ENCODE measurements around the gene GSDMA.

GSDMA gene

GRCh38 chr17:39980351-39981206 lies 17.8 kb downstream of the GSDMA start, which contains the start of gene PSMD3 (continued):
- TF ChIP-seq ZNF664 (tag by site-specific recombination; IDR thresholded peaks at IDR 0.05) (peak; percentile 97), ZNF174 (tag by site-specific recombination; IDR thresholded peaks at IDR 0.05) (no peak), ZNF837 (tag by site-specific recombination; IDR thresholded peaks at IDR 0.05) (no peak), ZNF692 (tag by site-specific recombination; IDR thresholded peaks at IDR 0.05) (peak; percentile 87), ZNF221 (tag by site-specific recombination; IDR thresholded peaks at IDR 0.05; ENCODE audit: borderline replicate concordance) (no peak), ZNF585B (tag by site-specific recombination; IDR thresholded peaks at IDR 0.05) (peak; percentile 31), ZNF549 (tag by site-specific recombination; IDR thresholded peaks at IDR 0.05) (no peak; the same call in none of the 2 replicates), ZNF311 (tag by site-specific recombination; IDR thresholded peaks at IDR 0.05; ENCODE audit: borderline replicate concordance) (no peak), ZSCAN4 (tag by site-specific recombination; IDR thresholded peaks at IDR 0.05) (peak; percentile 70; the same call in 1 of the 2 replicates), ZNF19 (tag by site-specific recombination; IDR thresholded peaks at IDR 0.05; ENCODE audit: low read depth) (no peak), ZBTB26 (tag by site-specific recombination; optimal IDR thresholded peaks at IDR 0.05) (peak; percentile 71), TCF7L2 (IDR thresholded peaks at IDR 0.05; ENCODE audit: borderline replicate concordance, low read depth, low read length) (no peak), ZNF335 (tag by site-specific recombination; conservative IDR thresholded peaks at IDR 0.05) (no peak; the same call in 1 of the 2 replicates), ZNF140 (tag by site-specific recombination; IDR thresholded peaks at IDR 0.05) (no peak), ZNF24 (tag by site-specific recombination; IDR thresholded peaks at IDR 0.05) (peak; percentile 94), ZNF248 (tag by site-specific recombination; IDR thresholded peaks at IDR 0.05) (no peak), ZNF23 (tag by site-specific recombination; IDR thresholded peaks at IDR 0.05; ENCODE audit: borderline replicate concordance) (no peak), ZBTB48 (tag by site-specific recombination; IDR thresholded peaks at IDR 0.05) (peak; percentile 94), ZNF175 (tag by site-specific recombination; IDR thresholded peaks at IDR 0.05) (no peak), ZNF449 (tag by site-specific recombination; IDR thresholded peaks at IDR 0.05) (peak; percentile 93), KLF17 (tag by site-specific recombination; IDR thresholded peaks at IDR 0.05) (peak; percentile 81), KLF16 (tag by site-specific recombination; IDR thresholded peaks at IDR 0.05) (peak; percentile 87), KLF7 (tag by site-specific recombination; IDR thresholded peaks at IDR 0.05; ENCODE audit: borderline replicate concordance) (no peak; the same call in 1 of the 2 replicates), ZBTB44 (tag by site-specific recombination; IDR thresholded peaks at IDR 0.05) (peak; percentile 74), ZNF211 (tag by site-specific recombination; IDR thresholded peaks at IDR 0.05; ENCODE audit: low read depth) (no peak), ZNF138 (tag by site-specific recombination; IDR thresholded peaks at IDR 0.05; ENCODE audit: borderline replicate concordance) (no peak), ZNF660 (tag by site-specific recombination; IDR thresholded peaks at IDR 0.05) (peak; percentile 100), ZNF707 (tag by site-specific recombination; IDR thresholded peaks at IDR 0.05) (no peak), INSM2 (tag by site-specific recombination; IDR thresholded peaks at IDR 0.05) (peak; percentile 70; the same call in 1 of the 2 replicates), SETDB1 (IDR thresholded peaks at IDR 0.05; ENCODE audit: insufficient read length, low read length) (no peak)
